IMR-90 (cell line): ENCODE measurements around the gene FDCSP. TPM values are rescaled to one million over a fixed set of nuclear protein-coding genes. Genes with fewer than 3 reads are reported as not detected.

Experiments
- polyA plus RNA-seq, 3 experiments: library from polyadenylated mRNA; depleted of rRNA; stranded (reverse); fragments of >200 nt; gene quantifications; 2 replicates each; pipeline ENCODE4 v1.2.3, GENCODE V29; 2012; ENCODE audit warnings: low replicate concordance in 1 of 3
- total RNA-seq: library from RNA; depleted of rRNA; stranded (reverse); fragments of >200 nt; gene quantifications from 2 replicates; pipeline ENCODE4 v1.2.3, GENCODE V29; 2012; rRNA removed

Gene FDCSP
- total and polyA plus RNA-seq, 2 of the 4 experiments (the other 2 are of a cell fraction), result not detected

Other genes with a start within 250 kb of the FDCSP start
- gene STATH, start 230.2 kb upstream of the FDCSP start, total RNA-seq, result not detected in 2 replicates
- gene STATH, start 230.2 kb upstream of the FDCSP start, polyA plus RNA-seq (2012; rRNA removed), result not detected in 2 replicates
- gene HTN3, start 197.7 kb upstream of the FDCSP start, total RNA-seq, result not detected in 2 replicates
- not detected in 2 replicates for gene HTN3, start 197.7 kb upstream of the FDCSP start, polyA plus RNA-seq (2012; rRNA removed)
- not detected in 2 replicates for gene HTN1, start 175.7 kb upstream of the FDCSP start, total RNA-seq
- gene HTN1, start 175.7 kb upstream of the FDCSP start, polyA plus RNA-seq (2012; rRNA removed), result not detected in 2 replicates
- not detected in 2 replicates for gene PRR27, start 71.9 kb upstream of the FDCSP start, total RNA-seq
- gene PRR27, start 71.9 kb upstream of the FDCSP start, polyA plus RNA-seq (2012; rRNA removed), result not detected in 2 replicates
- not detected in 2 replicates for gene ODAM, start 30.4 kb upstream of the FDCSP start, total RNA-seq
- not detected in 2 replicates for gene ODAM, start 30.4 kb upstream of the FDCSP start, polyA plus RNA-seq (2012; rRNA removed)
- not detected in 2 replicates for gene CSN3, start 16.5 kb downstream of the FDCSP start, total RNA-seq
- gene CSN3, start 16.5 kb downstream of the FDCSP start, polyA plus RNA-seq (2012; rRNA removed), result not detected in 2 replicates
- gene CABS1, start 108.9 kb downstream of the FDCSP start, total RNA-seq, result not detected in 2 replicates
- gene CABS1, start 108.9 kb downstream of the FDCSP start, polyA plus RNA-seq (2012; rRNA removed), result not detected in 2 replicates
- gene SMR3A, start 134.6 kb downstream of the FDCSP start, total RNA-seq, result not detected in 2 replicates
- not detected in 2 replicates for gene SMR3A, start 134.6 kb downstream of the FDCSP start, polyA plus RNA-seq (2012; rRNA removed)
- gene SMR3B, start 157.0 kb downstream of the FDCSP start, total RNA-seq, result not detected in 2 replicates
- not detected in 2 replicates for gene SMR3B, start 157.0 kb downstream of the FDCSP start, polyA plus RNA-seq (2012; rRNA removed)
- gene OPRPN, start 171.8 kb downstream of the FDCSP start, total RNA-seq, result not detected in 2 replicates
- gene OPRPN, start 171.8 kb downstream of the FDCSP start, polyA plus RNA-seq (2012; rRNA removed), result not detected in 2 replicates
- not detected in 2 replicates for gene MUC7, start 246.1 kb downstream of the FDCSP start, total RNA-seq
- gene MUC7, start 246.1 kb downstream of the FDCSP start, polyA plus RNA-seq (2012; rRNA removed), result not detected in 2 replicates